Hematopoietic multipotent progenitor cell treated with erythropoietin and hydrocortisone succinate and interleukin-3 and kit ligand, for 4 days (in vitro differentiated cells): ENCODE results near the gene CBX5.
A peak's percentile ranks its signal among the peaks of the same experiment; 100 is the strongest.
"Not testable (repeated sequence)": the region's sequence is repeated elsewhere in the genome, so short reads cannot be mapped to it uniquely, and the experiment has no call there.

ENCODE experiments used
- DNase-seq: peaks from one replicate; pipeline ENCODE4 v3.0.0-alpha.2; 2015

Gene CBX5

DNA sequence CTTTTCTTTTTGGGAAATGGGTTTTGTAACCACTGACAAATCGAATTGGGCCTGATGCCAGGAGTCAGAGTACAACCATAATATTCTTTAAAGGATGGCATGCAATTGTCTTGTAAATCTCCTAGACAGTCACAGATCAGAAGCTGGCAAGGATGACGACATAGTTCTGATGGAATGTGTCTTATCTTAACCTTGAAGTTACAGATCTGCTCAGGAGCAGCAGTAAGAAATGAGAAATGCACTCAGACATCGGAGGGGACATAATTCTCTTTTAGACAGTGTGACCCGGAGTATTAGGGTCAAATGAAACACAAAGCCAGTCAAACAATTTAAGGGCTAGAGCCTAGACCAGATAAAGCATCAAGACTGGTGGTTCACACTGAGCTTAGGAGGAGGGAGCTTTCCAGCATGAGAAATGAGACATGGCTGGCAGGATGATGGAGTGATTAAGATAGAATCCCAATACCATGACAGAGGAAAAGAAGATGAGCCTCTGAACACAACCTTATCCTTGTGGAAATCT is 17.5 kb downstream of the CBX5 start:
- peak; percentile 65 for DNase-seq

DNA sequence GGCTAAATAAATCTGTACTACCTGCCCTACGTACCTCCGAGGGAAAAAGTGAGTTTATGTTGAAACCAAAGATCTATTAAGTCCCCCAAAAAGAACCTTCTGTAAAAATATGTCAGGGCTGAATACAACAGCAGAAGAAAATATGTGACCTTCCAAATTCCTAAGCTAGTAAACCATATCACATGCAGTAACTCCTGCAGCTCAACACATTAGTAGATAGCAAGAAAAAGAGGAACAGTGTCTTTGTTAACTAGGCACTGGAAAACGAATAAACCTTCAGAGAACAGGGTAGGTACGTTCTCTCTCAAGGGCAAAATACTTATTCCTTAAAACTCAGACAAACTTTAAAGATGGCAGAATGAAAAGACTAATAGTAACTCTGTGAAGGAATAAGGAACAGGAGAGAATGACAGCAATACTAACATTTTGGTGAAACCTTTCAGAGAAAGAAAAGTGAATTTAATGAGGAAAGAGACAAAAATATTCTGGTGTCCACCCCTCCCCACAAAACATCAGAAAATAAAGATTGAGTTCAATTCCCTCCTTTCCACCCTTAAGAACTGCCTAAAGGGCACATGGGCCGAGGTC is 18.0 kb downstream of the CBX5 start:
- peak; percentile 63 for DNase-seq

DNA sequence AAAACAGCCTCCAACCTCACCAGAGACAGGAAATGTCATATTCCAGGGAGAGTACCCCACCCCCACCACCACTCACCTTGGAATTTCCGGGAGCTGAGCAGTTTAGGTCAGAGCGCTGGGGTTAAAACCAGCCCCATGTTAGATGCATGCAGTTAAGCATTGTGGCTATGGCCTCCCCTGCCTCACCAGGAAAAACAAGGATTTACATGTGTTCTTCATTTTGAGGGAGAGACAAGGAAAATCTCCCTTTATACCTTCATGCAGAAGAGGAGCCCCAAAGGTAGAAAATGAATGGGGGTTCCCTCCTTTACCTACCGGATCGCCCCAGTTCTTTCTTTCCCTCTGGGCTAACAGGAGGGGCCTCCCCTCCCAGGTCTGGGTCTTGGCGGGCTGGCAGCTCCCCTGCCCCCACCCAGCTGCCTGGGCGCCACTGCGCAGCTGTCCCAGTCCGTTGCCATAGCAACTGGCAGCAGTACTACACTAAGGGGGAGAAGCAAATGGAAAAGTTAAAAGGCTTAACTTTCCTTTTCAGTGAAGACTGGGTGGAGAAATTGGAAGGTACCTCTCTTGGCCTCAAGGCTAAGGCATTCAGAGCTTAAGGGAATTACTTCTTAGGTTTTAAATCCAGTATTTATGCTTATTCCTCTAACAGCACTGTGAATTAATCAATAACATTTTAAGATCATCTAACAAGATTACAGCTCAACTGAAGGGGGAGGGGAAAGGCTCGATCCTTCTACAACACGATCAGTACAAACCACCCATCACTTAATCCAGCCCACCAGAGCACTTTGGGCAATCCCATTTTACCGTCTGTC is 20.5 kb downstream of the CBX5 start:
- DNase-seq: peak; percentile 91

DNA sequence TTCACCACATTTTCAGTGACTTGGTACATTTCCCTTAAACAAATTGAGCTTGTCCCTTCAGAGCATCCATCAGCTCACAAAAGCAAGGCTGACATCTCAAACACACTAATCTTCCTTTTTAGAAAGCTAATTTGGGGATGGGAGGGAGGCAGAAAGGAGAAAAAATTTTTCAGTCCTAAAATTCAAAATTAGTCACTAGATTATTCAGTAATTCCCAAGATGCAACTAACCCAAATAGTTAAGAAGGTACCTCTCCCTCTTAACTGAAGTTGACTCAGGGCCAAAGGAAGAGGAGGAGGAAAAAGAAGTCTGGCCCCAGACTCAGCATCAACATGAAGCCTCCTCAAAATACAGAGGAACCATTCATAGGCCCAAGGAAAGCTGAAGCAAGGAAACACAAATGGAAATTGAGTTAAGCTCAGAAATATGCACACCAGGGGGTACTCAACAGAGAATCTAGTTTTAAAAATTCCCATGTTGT is 21.7 kb downstream of the CBX5 start:
- DNase-seq: no peak

DNA sequence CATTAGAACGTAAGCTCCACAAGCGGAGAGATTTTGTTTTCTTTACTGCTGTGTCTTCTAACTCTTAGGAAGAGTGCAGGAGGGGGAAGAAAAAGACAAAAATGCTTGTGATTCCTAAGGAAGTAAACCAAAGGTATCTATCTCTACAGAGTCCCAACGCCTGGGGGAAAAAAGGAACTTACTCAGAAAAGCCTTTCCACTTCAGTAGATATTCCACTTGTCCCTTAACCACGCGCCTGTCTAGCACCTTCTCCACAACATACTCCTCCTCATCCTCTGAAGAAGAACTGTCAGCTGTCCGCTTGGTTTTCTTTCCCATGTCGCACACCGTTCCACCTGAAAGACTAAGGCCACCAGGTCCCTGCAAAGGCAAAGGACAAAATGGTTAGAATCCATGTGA is 22.6 kb downstream of the CBX5 start:
- no peak for DNase-seq

DNA sequence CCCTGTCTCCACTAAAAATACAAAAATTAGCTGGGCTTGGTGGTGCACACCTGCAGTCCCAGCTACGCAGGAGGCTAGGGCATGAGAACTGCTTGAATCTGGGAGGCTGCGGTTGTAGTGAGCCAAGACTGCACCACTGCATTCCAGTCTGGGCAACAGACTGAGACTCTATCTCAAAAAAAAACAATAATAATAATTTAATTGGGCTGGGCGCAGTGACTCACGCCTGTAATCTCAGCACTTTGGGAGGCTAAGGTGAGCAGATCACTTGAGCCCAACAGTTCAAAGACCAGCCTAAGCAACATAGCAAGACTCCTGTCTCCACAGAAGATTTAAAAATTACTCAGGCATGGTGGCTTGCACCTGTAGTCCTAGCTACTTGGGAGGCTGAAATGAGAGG is 26.7 kb downstream of the CBX5 start:
- DNase-seq: no peak

DNA sequence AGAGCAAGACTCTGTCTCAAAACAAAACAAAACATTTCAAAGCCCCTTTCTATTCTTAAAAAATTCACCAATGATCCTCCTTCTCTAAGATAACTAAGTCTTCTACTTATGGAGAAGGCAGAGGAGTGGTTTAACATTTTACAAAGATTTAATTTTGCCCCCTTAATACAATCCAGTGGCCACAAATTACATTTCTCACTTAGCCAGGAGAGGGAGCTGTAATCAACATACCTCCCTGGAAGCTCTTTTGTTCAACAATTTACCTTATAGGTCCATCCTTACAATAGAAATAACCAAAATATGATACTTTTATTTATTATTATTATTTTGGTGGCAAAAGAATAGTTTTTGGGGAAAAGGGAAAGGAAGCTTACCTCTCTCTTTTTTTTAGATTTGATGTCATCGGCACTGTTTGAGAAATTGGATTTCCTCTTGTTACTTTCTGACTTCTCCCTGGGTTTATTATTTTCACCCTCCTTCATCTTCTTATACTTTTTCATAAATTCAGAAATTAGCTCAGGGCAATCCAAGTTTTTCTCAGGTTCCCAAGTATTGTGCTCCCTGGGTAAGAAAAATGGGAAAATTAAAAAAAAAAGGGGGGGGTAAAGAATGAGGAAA is 28.1 kb downstream of the CBX5 start:
- peak; percentile 84 for DNase-seq

DNA sequence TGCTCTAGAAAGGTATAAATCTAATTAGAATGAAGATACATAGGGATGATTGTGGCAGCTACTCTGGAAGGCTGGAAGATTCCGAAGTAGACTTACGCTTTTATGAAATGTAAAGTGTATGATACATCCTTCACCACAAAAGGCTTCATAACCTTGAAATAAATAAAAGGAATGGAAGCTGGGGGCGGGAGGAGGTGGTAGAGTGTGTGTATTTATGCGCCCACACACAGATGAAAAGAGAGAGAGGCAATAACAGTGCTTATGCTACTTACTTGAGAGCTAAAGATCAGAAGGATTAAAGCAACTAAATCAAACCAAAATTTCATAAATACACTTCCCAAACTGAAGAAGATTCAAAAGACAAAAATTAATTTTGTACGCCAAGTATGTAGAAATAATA is 30.4 kb downstream of the CBX5 start:
- no peak for DNase-seq

DNA sequence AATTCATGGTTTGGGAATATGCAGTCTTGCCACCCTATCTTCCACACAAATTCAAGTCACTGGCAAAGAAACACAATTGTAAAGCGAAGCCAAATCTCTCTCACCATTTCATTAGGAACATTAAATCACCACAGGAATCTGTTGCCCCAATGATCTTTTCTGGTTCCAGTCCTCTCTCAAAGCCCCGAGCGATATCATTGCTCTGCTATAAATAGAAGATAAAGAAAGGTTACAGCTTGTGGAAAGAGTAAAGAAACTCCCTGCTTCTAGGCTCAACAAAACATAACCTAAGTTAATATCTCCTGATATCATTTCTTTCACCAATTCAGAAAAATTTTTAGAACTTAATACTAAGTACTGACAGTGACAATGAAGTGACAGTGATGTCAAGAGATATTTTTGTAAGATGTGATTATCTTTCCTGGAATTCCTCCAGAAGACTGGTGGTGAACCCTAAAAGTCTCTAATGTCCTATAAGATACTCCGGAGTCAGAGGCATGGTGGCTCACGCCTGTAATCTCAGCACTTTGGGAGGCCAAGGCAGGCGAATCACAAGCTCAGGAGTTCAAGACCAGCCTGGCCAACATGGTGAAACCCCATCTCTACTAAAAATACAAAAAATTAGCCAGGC is 33.8 kb downstream of the CBX5 start:
- no peak for DNase-seq

DNA sequence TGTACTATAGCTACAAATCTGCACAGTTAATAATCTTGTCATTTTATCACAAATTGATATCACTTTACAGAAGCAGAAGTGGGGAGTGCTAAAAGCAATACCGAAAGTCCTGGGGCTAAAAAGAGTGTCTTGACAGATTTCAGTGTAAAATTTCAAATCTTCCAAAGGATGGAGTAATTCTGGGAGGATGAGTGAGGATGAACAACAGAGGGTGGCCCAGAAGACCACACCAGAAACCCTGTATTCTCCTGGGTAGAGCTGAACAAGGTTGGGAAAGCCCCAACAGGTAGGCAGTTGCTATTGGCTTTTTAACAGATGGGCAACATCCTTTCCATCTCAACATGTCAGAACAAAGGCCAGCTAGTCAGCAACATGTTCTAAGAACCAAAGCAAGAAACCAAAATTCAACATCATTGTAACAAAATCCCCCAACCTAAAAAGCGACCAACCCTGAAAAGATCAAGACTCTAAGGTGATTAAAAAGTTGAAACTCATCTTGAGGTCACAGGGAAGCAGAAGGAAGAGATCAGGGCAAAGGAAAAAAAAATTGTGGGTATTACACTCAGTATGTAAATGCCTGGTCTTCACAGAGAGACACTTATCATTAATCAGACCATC is 38.8 kb downstream of the CBX5 start:
- DNase-seq: no peak

DNA sequence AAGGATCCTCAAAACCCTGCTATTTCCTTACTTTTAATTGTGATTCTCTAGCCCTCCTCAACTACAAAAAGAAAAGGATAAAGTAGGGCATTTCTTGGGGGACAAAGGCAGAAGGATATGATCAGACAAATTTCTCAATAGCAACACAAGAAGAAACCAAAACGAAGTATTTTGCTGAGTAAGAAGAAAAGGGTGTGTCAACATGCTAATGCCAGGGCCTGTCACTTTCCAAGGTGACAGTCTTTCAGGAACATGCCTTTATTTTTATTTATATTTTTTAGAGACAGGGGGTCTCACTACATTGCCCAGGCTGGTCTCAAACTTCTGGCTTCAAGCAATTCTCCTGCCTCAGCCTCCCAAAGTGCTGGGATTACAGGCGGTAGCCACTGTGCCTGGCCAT is 39.8 kb downstream of the CBX5 start:
- no peak for DNase-seq

DNA sequence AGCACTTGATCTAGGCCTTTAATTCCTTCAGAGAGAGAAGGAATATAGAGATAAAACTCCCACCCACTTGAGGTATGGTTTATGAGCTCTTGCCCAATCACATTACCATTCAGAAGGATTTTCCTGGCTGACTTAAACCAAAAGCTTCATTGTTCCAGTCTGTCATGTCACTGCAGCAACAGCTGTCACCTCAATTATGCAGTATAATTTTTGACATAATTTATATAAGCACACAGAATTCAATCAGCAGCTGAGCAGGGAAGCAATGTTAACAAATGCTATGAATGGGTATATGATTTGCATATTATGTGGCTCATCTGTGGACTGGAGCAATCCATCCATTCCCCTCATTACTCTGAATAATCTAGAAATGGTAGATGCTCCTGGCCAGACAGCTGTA is 40.3 kb downstream of the CBX5 start:
- no peak for DNase-seq

DNA sequence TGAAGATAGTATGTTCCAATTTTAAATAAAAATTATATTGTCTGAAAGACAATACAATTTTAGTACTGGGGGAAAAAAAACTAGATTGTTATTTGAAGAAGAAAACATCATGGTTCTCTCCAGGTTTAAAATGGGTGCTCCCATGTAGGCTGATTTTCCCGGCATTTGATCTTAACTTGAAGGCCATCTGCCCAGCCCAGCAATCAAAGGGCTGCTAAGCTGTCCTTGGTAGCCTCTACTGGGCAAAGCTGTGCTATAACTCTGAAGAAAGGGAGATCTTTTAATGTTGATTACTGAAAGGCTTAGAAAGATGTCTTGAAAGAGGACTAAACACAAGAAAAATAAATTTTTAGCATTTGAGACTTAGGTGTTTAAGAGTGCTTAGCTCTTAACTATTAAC is 41.4 kb downstream of the CBX5 start:
- DNase-seq: no peak

DNA sequence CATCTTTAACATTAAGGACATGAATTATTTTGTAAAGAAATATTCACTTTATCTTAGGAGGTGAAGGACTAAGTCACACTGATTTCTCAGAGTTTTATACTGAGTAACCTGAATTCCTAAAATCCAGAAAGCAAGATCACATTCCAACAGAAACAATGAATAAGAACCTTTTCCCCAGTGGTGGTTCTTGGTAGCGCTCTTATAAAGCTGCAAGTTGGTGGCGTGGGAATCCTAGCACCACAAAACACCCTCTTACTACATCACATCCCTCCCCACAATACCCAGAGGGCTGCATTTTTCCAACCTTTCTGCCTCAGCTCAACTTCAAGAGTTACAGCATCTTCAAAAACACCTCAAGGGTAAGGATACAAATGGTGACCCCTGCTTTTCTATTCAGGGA is 47.1 kb downstream of the CBX5 start:
- DNase-seq: no peak

DNA sequence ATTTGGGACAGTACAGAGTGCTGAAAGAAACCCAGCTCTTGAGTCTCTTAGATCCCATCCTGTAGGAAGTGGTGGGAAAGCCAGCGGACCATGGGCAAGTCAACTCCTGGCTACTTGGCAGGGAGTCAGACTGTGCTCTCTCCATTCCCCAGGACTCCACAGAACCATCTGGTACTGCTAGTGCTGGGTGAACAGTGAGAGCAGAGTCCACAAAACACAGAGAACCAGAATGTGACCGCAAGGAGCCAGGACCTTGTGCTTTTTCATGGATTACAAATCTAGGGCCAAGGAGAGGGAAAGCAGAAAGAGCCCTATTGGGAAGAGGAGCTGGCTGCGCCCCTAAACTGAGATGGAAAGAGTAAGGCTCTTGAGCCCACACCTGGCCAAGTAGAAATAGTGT is 48.7 kb downstream of the CBX5 start:
- DNase-seq: not testable (repeated sequence)

DNA sequence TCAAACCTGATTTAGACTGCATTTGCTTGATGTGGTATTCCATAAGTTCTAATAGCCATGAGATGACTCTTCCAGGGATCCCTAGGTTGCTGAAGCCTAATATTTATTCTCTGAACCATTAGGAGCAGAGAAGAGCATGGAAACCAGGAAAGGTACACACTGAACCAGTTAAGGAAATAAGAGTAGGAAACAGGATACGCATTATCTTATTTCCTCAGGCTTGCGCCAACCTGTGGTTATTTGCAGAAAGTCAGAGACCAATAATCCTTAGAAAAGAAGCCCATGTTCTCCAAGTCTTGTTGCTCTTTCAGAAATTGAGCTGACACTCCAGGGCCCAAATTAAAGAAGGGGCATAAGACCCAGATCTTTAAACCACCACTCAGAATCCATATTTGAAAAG is 49.4 kb downstream of the CBX5 start:
- DNase-seq: no peak

DNA sequence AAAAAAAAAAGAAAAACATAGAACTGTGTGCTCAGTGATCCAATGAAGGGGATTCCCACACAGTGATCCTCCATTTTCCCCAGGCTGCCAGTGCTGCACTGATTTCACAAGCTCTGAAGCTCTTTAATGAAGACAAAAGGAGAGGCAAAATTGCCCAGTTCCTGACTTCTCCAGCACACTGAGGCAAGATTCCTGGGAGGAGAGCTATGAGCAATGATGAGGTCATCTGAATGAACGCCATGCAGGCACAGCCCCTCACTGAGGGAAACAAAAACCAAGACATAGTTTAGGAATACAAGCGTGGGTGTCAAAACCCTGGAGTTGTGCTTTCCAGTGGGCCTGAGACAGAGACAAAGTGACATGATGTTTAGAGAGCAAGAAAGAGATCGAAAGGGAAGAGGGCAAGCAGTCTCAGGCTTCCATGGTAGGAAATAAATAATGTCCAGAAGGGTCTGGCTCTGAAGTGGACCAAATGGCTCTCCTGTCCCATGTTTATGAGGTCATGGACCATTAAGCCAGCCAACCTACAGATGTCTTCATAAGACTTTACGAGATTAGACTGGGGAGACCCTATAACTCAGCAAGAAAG is 50.2 kb downstream of the CBX5 start:
- DNase-seq: no peak

DNA sequence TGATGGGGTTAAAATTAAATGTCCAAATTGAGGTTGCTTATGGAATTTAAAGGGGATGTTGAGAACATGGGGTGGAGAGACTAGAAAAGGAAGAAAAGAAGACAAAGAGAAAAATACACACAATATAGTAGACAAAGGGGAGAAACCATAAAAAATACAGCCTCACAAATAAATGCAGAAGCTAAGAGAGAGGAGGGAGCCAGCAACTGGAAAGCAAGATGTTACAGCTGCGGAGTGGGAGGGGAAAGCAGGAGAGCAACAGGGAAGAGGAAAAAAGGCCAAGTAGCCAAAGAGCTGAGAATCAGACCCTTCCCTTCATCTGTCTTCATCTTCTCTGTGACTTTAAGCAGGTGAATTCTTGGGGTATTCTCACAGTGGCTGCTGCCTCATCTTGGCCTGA is 51.5 kb downstream of the CBX5 start:
- no peak for DNase-seq

DNA sequence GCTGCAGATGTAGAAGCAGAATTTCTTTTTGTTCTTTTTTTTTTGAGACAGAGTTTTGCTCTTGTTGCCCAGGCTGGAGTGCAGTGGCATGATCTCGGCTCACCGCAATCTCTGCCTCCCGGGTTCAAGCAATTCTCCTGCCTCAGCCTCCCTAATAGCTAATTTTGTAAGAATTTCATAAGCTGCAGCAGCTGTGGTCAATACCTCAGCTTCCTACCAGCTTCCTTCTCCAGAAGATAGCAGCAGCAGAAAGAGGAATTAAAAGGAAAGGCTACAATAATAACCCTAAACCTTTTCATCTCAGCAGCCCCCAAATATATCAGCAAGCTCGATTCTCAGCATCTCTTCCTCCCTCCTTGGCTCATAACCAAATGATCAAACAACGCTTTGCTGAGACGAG is 52.0 kb downstream of the CBX5 start:
- peak; percentile 56 for DNase-seq

DNA sequence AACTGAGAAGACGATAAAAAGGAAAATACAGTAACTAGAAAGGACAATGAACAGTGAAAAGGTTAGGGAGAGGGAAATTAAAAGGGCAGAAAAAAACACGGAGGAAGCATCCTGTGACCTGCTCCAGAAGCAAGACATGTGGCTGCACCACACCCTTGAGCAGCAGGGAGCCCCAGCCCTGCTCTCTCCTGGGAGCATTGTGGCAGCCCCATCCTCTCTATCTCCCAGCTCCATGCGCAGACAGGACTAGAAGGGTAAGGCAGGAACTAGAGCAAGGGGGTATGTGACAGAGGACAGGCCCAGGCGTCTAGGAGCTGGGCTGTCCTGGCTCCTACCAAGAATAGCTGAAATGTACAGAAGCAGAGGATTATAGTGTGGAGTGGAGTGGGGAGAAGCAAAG is 52.5 kb downstream of the CBX5 start:
- DNase-seq: peak; percentile 22

DNA sequence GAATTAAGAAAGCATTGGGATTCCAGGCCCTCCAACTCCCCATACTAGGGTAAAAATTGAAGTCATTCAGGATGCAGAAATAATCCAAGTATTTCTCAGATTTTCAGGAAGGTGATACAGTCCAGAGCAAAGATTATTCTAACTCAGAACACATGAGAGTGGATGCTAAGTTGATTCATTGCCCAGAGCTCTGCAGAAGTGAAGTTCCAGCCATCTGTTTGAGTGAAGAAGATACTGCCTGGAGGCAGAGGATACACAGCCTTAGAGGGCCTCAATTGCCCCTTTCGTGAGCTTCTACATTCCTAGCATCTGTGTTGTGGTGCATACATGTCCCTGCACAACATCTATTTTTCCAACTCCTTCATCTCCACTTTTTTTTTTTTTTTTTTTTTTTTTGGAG is 54.3 kb downstream of the CBX5 start:
- no peak for DNase-seq

DNA sequence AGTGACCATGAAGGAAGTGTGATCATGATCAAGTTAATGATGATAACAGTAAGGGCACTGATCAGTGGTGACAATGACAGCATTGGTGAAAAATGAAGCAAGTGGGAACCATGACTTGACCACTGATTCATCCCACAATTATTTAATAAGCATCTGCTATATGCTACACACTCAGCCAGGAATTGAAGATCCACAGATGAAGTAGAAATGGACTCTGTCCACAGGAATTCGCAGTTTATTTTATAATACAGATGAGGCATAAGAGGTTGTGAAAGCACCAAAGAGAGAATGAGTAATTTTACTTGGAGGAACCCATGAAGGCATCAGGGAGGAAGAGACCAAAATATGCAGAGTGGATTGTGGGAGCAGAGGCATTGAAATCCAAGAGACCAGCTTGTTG is 57.3 kb downstream of the CBX5 start:
- no peak for DNase-seq
